Neural progenitor cell (in vitro differentiated cells): ENCODE measurements around the gene DPF3. TPM values are rescaled to one million over a fixed set of nuclear protein-coding genes. Genes with fewer than 3 reads are reported as not detected.
A peak's percentile ranks its signal among the peaks of the same experiment; 100 is the strongest.

Experiments
- DNase-seq: peaks from one replicate; pipeline ENCODE4 v3.0.0-alpha.2; 2016; ENCODE audit warnings: low spot score
- H2AFZ ChIP-seq: fragments of 200-600 bp; sonication (generic); replicated peaks from 2 replicates; pipeline ENCODE4 v1.6.1; 2016; ENCODE audit warnings: antibody characterized with exemption
- H3F3A ChIP-seq: fragments of 200-600 bp; sonication (generic); 2 replicates; pipeline ENCODE4 v1.6.1; 2016; ENCODE audit warnings: antibody characterized with exemption, low read depth
- H3K27ac ChIP-seq: fragments of 200-600 bp; sonication (generic); 2 replicates; pipeline ENCODE4 v1.5.1; 2016; ENCODE audit warnings: mild to moderate bottlenecking
- H3K27me3 ChIP-seq: fragments of 200-600 bp; sonication (generic); 2 replicates; pipeline ENCODE4 v1.6.1; 2016; ENCODE audit warnings: mild to moderate bottlenecking, moderate library complexity
- H3K36me3 ChIP-seq: fragments of 200-600 bp; sonication (generic); 2 replicates; pipeline ENCODE4 v1.5.1; 2016
- H3K4me1 ChIP-seq: fragments of 200-600 bp; sonication (generic); 2 replicates; pipeline ENCODE4 v1.6.1; 2016; ENCODE audit warnings: mixed run types
- H3K4me2 ChIP-seq: fragments of 200-600 bp; sonication (generic); 2 replicates; pipeline ENCODE4 v1.6.1; 2016
- H3K4me3 ChIP-seq: fragments of 200-600 bp; sonication (generic); 2 replicates; pipeline ENCODE4 v1.5.1; 2016
- H3K79me2 ChIP-seq: fragments of 200-600 bp; sonication (generic); 2 replicates; pipeline ENCODE4 v1.6.1; 2016; ENCODE audit warnings: low read depth
- H3K9ac ChIP-seq: fragments of 200-600 bp; sonication (generic); 2 replicates; pipeline ENCODE4 v1.6.1; 2016
- H3K9me3 ChIP-seq: fragments of 200-600 bp; sonication (generic); 2 replicates; pipeline ENCODE4 v1.5.1; 2016; ENCODE audit warnings: low read depth
- H4K20me1 ChIP-seq: fragments of 200-600 bp; sonication (generic); 2 replicates; pipeline ENCODE4 v1.6.1; 2016; ENCODE audit warnings: low read depth
- H3K27ac Mint-ChIP-seq: 3 replicates; pipeline ENCODE4 v1.8.0; 2021; ENCODE audit warnings: mixed read lengths
- H3K27me3 Mint-ChIP-seq: 2 replicates; pipeline ENCODE4 v1.8.0; 2022; ENCODE audit warnings: low read depth, mild to moderate bottlenecking, inconsistent platforms, moderate library complexity, mixed read lengths; ENCODE audit not compliant: insufficient read depth
- H3K36me3 Mint-ChIP-seq: 3 replicates; pipeline ENCODE4 v1.8.0; 2021; ENCODE audit warnings: mixed read lengths
- H3K4me1 Mint-ChIP-seq: 3 replicates; pipeline ENCODE4 v1.8.0; 2021; ENCODE audit warnings: mixed read lengths
- H3K4me3 Mint-ChIP-seq: 3 replicates; pipeline ENCODE4 v1.8.0; 2021; ENCODE audit warnings: mild to moderate bottlenecking, moderate library complexity, mixed read lengths
- H3K9me3 Mint-ChIP-seq: 3 replicates; pipeline ENCODE4 v1.8.0; 2020; ENCODE audit warnings: mixed read lengths
- EZH2 ChIP-seq: fragments of 200-600 bp; sonication (generic); IDR thresholded peaks from 2 replicates; pipeline ENCODE4 v1.6.1; 2017; ENCODE audit warnings: antibody characterized with exemption, mild to moderate bottlenecking, moderate library complexity
- EZH2phosphoT487 ChIP-seq: fragments of 200-600 bp; sonication (generic); IDR thresholded peaks from 2 replicates; pipeline ENCODE4 v1.6.1; 2017; ENCODE audit warnings: antibody characterized with exemption
- total RNA-seq: library from RNA; depleted of rRNA; stranded (reverse); fragments of >200 nt; gene quantifications from 2 replicates; pipeline ENCODE4 v1.2.3, GENCODE V29; 2015; ENCODE audit warnings: low replicate concordance
- TF ChIP-seq, protein P1 (sequence below): fragments of 200-600 bp; sonication (generic); IDR thresholded peaks from 2 replicates; pipeline ENCODE4 v1.5.1; 2017; ENCODE audit warnings: antibody characterized with exemption, mild to moderate bottlenecking

Gene DPF3
- total RNA-seq, 1 donor from 2014 or later, result not detected

DNA sequence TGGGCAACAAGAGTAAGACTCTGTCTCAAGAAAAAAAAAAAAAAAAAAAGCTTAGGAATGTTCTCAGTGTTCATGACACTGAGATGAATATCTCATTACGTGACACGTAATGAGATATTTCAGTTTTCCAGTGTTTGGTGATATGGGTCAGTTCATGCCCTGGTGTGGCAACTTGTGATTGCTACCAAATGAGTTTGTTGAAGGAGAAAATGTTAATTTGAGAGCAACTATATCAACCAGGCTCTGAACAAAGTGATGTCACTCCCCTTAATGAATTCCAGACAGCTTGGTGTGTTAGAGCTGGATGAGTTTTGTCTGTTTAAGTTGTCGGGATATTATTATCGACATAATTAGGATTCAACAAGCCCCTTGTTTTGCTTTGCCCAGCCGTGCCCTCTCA lies 211.7 kb downstream of the DPF3 start:
- peaks cover 3% of the 10 kb centered on the region for H3K36me3 Mint-ChIP-seq
- no peak overlapping the region for H3K4me3 Mint-ChIP-seq
- no peak for TF ChIP-seq EZH2phosphoT487
- TF ChIP-seq EZH2, result no peak
- TF ChIP-seq, protein P1, sequence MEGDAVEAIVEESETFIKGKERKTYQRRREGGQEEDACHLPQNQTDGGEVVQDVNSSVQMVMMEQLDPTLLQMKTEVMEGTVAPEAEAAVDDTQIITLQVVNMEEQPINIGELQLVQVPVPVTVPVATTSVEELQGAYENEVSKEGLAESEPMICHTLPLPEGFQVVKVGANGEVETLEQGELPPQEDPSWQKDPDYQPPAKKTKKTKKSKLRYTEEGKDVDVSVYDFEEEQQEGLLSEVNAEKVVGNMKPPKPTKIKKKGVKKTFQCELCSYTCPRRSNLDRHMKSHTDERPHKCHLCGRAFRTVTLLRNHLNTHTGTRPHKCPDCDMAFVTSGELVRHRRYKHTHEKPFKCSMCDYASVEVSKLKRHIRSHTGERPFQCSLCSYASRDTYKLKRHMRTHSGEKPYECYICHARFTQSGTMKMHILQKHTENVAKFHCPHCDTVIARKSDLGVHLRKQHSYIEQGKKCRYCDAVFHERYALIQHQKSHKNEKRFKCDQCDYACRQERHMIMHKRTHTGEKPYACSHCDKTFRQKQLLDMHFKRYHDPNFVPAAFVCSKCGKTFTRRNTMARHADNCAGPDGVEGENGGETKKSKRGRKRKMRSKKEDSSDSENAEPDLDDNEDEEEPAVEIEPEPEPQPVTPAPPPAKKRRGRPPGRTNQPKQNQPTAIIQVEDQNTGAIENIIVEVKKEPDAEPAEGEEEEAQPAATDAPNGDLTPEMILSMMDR, result no peak
- Histone ChIP-seq H3K27me3 (no peaks in the 10 kb centered on the region), H3K36me3 (no peaks in the 10 kb centered on the region), H3K9me3 (no peaks in the 10 kb centered on the region), H3K4me3 (no peak overlapping the region), H3K9ac (no peak overlapping the region), H2AFZ (peak overlapping the region; percentile 63), H3F3A (no peaks in the 10 kb centered on the region), H3K4me1 (peaks cover 27% of the 10 kb centered on the region), H3K27ac (no peak overlapping the region), H4K20me1 (no peaks in the 10 kb centered on the region), H3K4me2 (no peak overlapping the region), H3K79me2 (no peaks in the 10 kb centered on the region)
- peaks cover 38% of the 10 kb centered on the region for H3K4me1 Mint-ChIP-seq
- DNase-seq, result no peak
- H3K27ac Mint-ChIP-seq, result no peak overlapping the region
- peaks cover 5% of the 10 kb centered on the region for H3K9me3 Mint-ChIP-seq
- H3K27me3 Mint-ChIP-seq, result peaks cover 3% of the 10 kb centered on the region

DNA sequence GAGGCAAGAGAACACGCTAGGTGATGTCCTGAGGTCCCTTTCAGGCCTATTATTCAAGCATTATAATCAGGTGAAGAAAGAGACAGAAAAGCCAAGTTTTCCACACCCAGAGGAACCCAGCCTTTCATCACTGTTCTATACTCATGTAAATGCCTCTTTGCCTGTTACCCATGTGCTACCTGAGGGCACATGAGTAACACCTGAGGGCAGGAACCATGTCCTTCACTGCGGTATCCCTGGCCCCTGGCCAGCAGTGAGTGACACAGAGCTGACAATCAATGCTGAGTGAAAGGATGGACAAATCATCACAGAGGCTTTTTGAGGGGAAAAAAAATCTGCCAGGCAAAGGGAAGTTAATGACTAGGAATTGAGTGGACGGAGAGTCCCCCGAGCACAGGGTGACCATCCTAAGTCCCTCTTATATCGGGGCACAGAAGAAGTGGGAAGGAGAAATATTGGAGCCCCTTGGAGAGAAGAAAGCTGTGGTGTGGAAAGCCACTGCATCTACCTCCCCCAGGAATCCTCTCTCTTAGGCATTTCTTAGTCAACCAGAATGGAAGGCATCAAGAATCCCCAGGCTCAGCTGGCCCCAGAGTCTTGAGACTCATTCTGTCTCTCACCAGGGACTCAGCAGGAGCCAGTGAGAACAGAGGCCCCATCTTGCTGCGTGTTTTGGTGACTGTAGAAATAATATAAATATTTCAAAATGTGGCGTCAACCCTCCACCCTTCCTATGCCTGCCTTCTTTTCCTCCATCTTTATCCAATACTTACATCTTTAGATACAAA lies 212.9 kb downstream of the DPF3 start:
- H3K4me1 Mint-ChIP-seq, result peaks cover 38% of the 10 kb centered on the region
- Histone ChIP-seq H3K36me3 (no peaks in the 10 kb centered on the region), H3K9me3 (no peaks in the 10 kb centered on the region), H3F3A (no peaks in the 10 kb centered on the region), H3K27ac (no peak overlapping the region), H4K20me1 (no peaks in the 10 kb centered on the region), H3K79me2 (no peaks in the 10 kb centered on the region), H3K4me2 (no peak overlapping the region), H3K27me3 (no peaks in the 10 kb centered on the region), H3K4me1 (peaks cover 27% of the 10 kb centered on the region), H3K9ac (no peak overlapping the region), H3K4me3 (no peak overlapping the region), H2AFZ (no peak overlapping the region)
- peaks cover 3% of the 10 kb centered on the region for H3K27me3 Mint-ChIP-seq
- peaks cover 3% of the 10 kb centered on the region for H3K36me3 Mint-ChIP-seq
- H3K27ac Mint-ChIP-seq, result peak overlapping the region; percentile 9
- H3K9me3 Mint-ChIP-seq, result peaks cover 8% of the 10 kb centered on the region
- TF ChIP-seq EZH2, result no peak
- DNase-seq, result peak; percentile 9
- H3K4me3 Mint-ChIP-seq, result no peak overlapping the region

DNA sequence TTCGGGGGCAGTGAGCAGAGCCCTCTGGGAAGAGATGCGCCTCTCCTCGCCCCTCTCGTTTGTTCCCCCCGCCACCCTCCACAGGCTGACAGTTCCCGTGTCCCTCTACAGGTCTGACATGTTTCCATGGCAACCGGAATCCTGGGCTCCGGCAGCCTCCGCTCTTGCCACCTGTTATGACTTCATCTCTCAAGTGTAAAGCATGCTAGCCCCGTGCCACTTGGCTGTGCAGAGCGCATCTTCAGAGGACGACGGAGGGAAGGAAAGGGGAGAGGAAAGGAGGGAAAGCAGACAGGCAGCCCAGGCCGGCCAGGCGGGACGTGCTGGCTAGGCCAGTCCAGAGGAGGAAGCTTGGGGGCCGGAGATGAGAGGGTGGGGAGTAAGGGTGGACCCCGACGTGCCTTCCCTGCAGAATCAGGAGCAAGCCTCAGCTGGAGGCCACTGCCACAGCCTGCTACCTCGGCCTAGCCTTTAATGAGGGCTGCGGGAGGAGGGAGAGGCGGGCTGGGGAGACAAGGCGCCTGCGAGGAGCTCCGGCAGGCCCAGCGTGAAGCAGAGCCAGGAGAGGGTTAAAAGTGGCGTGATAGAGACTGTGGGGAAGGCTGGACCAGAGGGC lies 214.3 kb downstream of the DPF3 start:
- H2AFZ ChIP-seq, result peak overlapping the region; percentile 68
- no peak for TF ChIP-seq EZH2
- TF ChIP-seq, protein P1, result no peak
- TF ChIP-seq EZH2phosphoT487, result no peak
- H4K20me1 ChIP-seq, result no peaks in the 10 kb centered on the region
- no peak overlapping the region for H3K27ac ChIP-seq
- DNase-seq, result peak; percentile 74
- no peaks in the 10 kb centered on the region for H3K9me3 ChIP-seq
- Mint-ChIP-seq H3K4me3 (peak overlapping the region; percentile 45), H3K9me3 (peaks cover 8% of the 10 kb centered on the region), H3K4me1 (peaks cover 35% of the 10 kb centered on the region), H3K36me3 (no peaks in the 10 kb centered on the region), H3K27ac (peak overlapping the region; percentile 66), H3K27me3 (peaks cover 3% of the 10 kb centered on the region)
- no peaks in the 10 kb centered on the region for H3K27me3 ChIP-seq
- peaks cover 27% of the 10 kb centered on the region for H3K4me1 ChIP-seq
- no peaks in the 10 kb centered on the region for H3K36me3 ChIP-seq
- no peaks in the 10 kb centered on the region for H3F3A ChIP-seq
- no peak overlapping the region for H3K9ac ChIP-seq
- H3K4me2 ChIP-seq, result peak overlapping the region; percentile 58
- H3K4me3 ChIP-seq, result no peak overlapping the region
- no peaks in the 10 kb centered on the region for H3K79me2 ChIP-seq

DNA sequence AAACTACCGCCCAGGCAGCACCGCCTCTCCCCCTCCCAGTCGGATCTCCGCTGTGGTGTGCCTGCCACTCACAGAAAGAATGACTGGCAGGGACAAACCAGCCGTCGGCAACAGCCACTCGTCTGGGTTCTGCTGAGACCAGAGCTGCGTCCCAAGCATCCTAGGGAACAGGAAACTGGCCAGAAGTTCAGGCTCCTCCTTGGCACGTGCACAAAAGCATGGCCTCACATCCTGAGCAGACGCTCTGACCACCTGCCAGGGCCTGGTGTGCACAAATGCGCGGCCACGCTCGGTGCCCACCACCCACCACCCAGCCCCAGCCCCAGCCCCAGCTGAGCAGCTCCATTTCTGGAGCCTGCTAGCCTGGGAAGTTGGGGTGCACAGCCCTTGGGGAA lies 214.8 kb downstream of the DPF3 start:
- Histone ChIP-seq H3K36me3 (no peaks in the 10 kb centered on the region), H2AFZ (no peak overlapping the region), H3K4me1 (peaks cover 27% of the 10 kb centered on the region), H3K9ac (no peak overlapping the region), H3K79me2 (no peaks in the 10 kb centered on the region), H3K9me3 (no peaks in the 10 kb centered on the region), H3K27ac (no peak overlapping the region), H3K27me3 (no peaks in the 10 kb centered on the region), H3K4me3 (no peak overlapping the region), H3K4me2 (peak overlapping the region; percentile 58), H4K20me1 (no peaks in the 10 kb centered on the region), H3F3A (no peaks in the 10 kb centered on the region)
- Mint-ChIP-seq H3K27me3 (peaks cover 3% of the 10 kb centered on the region), H3K4me1 (peaks cover 35% of the 10 kb centered on the region), H3K27ac (no peak overlapping the region), H3K4me3 (no peak overlapping the region), H3K9me3 (peaks cover 6% of the 10 kb centered on the region), H3K36me3 (no peaks in the 10 kb centered on the region)
- DNase-seq, result peak; percentile 7
- TF ChIP-seq EZH2phosphoT487 (no peak), EZH2 (no peak)
- TF ChIP-seq, protein P1, result no peak
